HG02571 (cell line): Measurements from ENCODE around the gene ANKRD39.

Experiments used
- ATAC-seq: cut with Tn5 transposase; IDR thresholded peaks from one replicate; pipeline ENCODE4 v1.9.1; 2021; ENCODE audit warnings: mild to moderate bottlenecking, moderate library complexity; ENCODE audit not compliant: unreplicated experiment

Gene ANKRD39

GRCh38 chr2:96888072-96889011 is 30.5 kb upstream of the ANKRD39 start:
- ATAC-seq: no peak

GRCh38 chr2:96887493-96888012 is 29.7 kb upstream of the ANKRD39 start:
- no peak for ATAC-seq

GRCh38 chr2:96885432-96886347 is 27.9 kb upstream of the ANKRD39 start:
- no peak for ATAC-seq

GRCh38 chr2:96884299-96885094 is 26.7 kb upstream of the ANKRD39 start:
- ATAC-seq: no peak

GRCh38 chr2:96883306-96883705 is 25.5 kb upstream of the ANKRD39 start:
- ATAC-seq: no peak

GRCh38 chr2:96882906-96883305 is 25.1 kb upstream of the ANKRD39 start:
- ATAC-seq: no peak

GRCh38 chr2:96882230-96882629 is 24.4 kb upstream of the ANKRD39 start:
- no peak for ATAC-seq

- ATAC-seq: no peak
These were observed 23.8 kb upstream of the ANKRD39 start for GRCh38 chr2:96881349-96882195.

- ATAC-seq: no peak
These were observed 23.1 kb upstream of the ANKRD39 start for GRCh38 chr2:96880891-96881273.

- no peak for ATAC-seq
These were observed 21.8 kb upstream of the ANKRD39 start for GRCh38 chr2:96879545-96880040.

- ATAC-seq: no peak
These were observed 21.2 kb upstream of the ANKRD39 start for GRCh38 chr2:96878796-96879544.

- ATAC-seq: no peak
These were observed 20.4 kb upstream of the ANKRD39 start for GRCh38 chr2:96878171-96878570.

GRCh38 chr2:96877631-96878092 is 19.8 kb upstream of the ANKRD39 start:
- ATAC-seq: no peak

- ATAC-seq: no peak
These were observed 19.2 kb upstream of the ANKRD39 start for GRCh38 chr2:96877042-96877451.

GRCh38 chr2:96876269-96877041 is 18.6 kb upstream of the ANKRD39 start:
- no peak for ATAC-seq

GRCh38 chr2:96875498-96876268 is 17.9 kb upstream of the ANKRD39 start:
- no peak for ATAC-seq

GRCh38 chr2:96874198-96874831 is 16.5 kb upstream of the ANKRD39 start:
- ATAC-seq: no peak
